ENCODE measurements around the gene SHISA2. TPM values are rescaled to one million over a fixed set of nuclear protein-coding genes. Genes with fewer than 3 reads are reported as not detected.

The SHISA2 gene
- total and polyA plus RNA-seq, 2 of the 8 experiments (the other 6 are each of a cell fraction or from before 2014, with no cell fraction given), result 10.2 to 23.8 TPM

GRCh38 chr13:26041444-26041843 is 10.4 kb downstream of the SHISA2 start (continued):
- TF ChIP-seq CTBP2 (IDR thresholded peaks at IDR 0.05; ENCODE audit: borderline replicate concordance, insufficient read depth, insufficient read length, low read length) (no peak), BACH1 (IDR thresholded peaks at IDR 0.05; ENCODE audit: low read length) (no peak), CBX5 (IDR thresholded peaks at IDR 0.05; ENCODE audit: low read depth, low read length) (no peak), CHD1 (IDR thresholded peaks at IDR 0.05; ENCODE audit: low read depth, low read length) (no peak), SP4 (IDR thresholded peaks at IDR 0.05; ENCODE audit: low read length) (no peak), RFX5 (IDR thresholded peaks at IDR 0.05; ENCODE audit: borderline replicate concordance, low read depth, low read length) (no peak), RAD21 (IDR thresholded peaks at IDR 0.05 in 1 of 2, conservative IDR thresholded peaks at IDR 0.05 in 1 of 2; ENCODE audit: low read depth in 2 of 2, low read length in 2 of 2) (no peak)
